ENCODE measurements around the gene ERP27.

DNA sequence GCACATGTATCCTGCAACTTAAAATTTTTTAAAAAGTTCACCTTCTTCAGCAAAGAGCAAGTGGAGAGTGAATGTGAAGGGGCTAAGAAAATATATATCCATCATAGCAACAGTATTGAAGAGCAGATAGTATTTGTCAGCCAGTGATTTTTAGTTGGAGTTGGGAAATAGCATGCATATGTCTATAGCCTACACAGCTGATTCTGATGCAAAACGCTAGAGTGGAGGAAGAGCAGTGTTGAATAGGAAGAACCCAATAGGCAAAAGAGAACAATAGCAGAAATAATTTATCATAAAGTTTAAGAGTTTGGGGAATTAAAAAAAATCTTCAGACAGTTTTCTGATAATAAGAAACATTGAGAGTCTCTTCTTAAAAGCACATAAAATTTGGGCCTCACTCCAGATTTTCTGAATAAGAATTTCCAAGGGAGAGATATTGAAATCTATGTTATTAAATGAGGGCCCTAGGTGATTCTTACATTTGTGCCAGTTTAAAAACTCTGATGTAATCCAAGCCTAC is 46.5 kb upstream of the ERP27 start:
- TF ChIP-seq POLR2A (IDR thresholded peaks at IDR 0.05; ENCODE audit: low read depth, low read length) (no peak), POLR2AphosphoS5 (IDR thresholded peaks at IDR 0.05; ENCODE audit: low read depth, low read length) (no peak), POU2F2 (IDR thresholded peaks at IDR 0.05; ENCODE audit: low read depth, low read length) (no peak), TAF1 (IDR thresholded peaks at IDR 0.05; ENCODE audit: low read depth, low read length) (no peak), SPI1 (IDR thresholded peaks at IDR 0.05; ENCODE audit: low read depth, low read length) (no peak)

All from GM12891 (cell line).